Measurements from ENCODE around the gene ZW10.

DNA sequence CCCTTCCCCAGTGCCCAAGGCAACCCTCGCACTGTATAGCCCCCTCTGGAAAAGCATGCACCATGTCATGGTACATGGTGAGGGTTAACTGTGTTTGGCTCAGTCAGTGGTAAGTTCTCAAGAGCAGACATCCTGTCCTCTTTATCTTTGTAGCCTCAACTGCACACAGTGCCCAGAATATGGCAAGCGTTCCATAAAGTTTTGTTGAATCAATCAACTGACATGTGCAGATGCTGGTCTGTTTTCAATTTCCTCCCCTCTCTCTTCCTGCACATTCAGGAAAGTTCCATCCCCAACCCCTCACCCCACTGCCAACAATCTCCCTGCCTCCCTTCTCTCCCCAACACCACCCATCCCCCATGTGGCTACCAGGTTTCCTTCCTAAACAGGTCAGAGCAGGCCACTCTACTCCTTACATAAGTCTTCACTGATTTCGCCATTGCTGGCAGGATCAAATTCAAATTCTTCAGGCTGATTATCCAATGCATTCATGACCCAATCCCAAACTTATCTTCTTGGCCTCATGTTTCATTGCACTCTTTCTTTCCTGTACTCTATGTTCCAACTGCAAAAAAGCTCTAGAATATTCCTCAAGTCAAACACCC, 51.9 kb downstream of the ZW10 start:
- TF ChIP-seq ZNF274 (IDR thresholded peaks at IDR 0.05; ENCODE audit: low read depth, low read length) (no peak), YY1 (IDR thresholded peaks at IDR 0.05; ENCODE audit: insufficient read depth, insufficient read length) (no peak), SUZ12 (IDR thresholded peaks at IDR 0.05; ENCODE audit: extremely low read depth, insufficient read depth, insufficient read length) (no peak)

Data from NT2/D1 (cell line).